ENCODE results near the gene SCRN2.

Gene SCRN2

GRCh38 chr17:47875011-47875985, 34.2 kb upstream of the SCRN2 start:
- TF ChIP-seq CTCF (conservative IDR thresholded peaks at IDR 0.05; ENCODE audit: low read depth, low read length), result no peak
- DNase-seq (ENCODE audit: low read depth), result no peak
- H3K4me3 ChIP-seq (ENCODE audit: low read length), result no peak overlapping the region

- no peak for TF ChIP-seq CTCF (conservative IDR thresholded peaks at IDR 0.05; ENCODE audit: low read depth, low read length)
- DNase-seq (ENCODE audit: low read depth), result no peak
Observed at GRCh38 chr17:47873200-47874090, 32.4 kb upstream of the SCRN2 start.

GRCh38 chr17:47872651-47873161, 31.6 kb upstream of the SCRN2 start:
- no peak for TF ChIP-seq CTCF (conservative IDR thresholded peaks at IDR 0.05; ENCODE audit: low read depth, low read length)
- DNase-seq (ENCODE audit: low read depth), result no peak
- H3K4me3 ChIP-seq (ENCODE audit: low read length), result no peak overlapping the region

More at GRCh38 chr17:47873200-47874090, 32.4 kb upstream of the SCRN2 start:
- H3K4me3 ChIP-seq (ENCODE audit: low read length), result no peak overlapping the region

GRCh38 chr17:47872019-47872650, 31.1 kb upstream of the SCRN2 start:
- no peak for TF ChIP-seq CTCF (conservative IDR thresholded peaks at IDR 0.05; ENCODE audit: low read depth, low read length)
- H3K4me3 ChIP-seq (ENCODE audit: low read length), result no peak overlapping the region
- no peak for DNase-seq (ENCODE audit: low read depth)

GRCh38 chr17:47871048-47871447, 30.0 kb upstream of the SCRN2 start:
- no peak overlapping the region for H3K4me3 ChIP-seq (ENCODE audit: low read length)
- DNase-seq (ENCODE audit: low read depth), result no peak
- no peak for TF ChIP-seq CTCF (conservative IDR thresholded peaks at IDR 0.05; ENCODE audit: low read depth, low read length)

- H3K4me3 ChIP-seq (ENCODE audit: low read length), result no peak overlapping the region
- DNase-seq (ENCODE audit: low read depth), result no peak
- TF ChIP-seq CTCF (conservative IDR thresholded peaks at IDR 0.05; ENCODE audit: low read depth, low read length), result no peak
Observed at GRCh38 chr17:47870056-47870455, 29.0 kb upstream of the SCRN2 start.

All from retinal pigment epithelial cell (primary cell).